Common myeloid progenitor, CD34-positive (primary cell): ENCODE measurements around the gene ACBD7. TPM values are rescaled to one million over a fixed set of nuclear protein-coding genes. Genes with fewer than 3 reads are reported as not detected.

Source experiments
- CTCF ChIA-PET: fragments of 350-600 bp; sonication (Branson Sonifier 250); formaldehyde crosslinking; loops from one replicate; lab custom pipeline; 2021; ENCODE audit warnings: antibody characterized with exemption; lab: Charles Lee
- POLR2A ChIA-PET: fragments of 350-600 bp; sonication (Branson Sonifier 250); formaldehyde crosslinking; loops from one replicate; lab custom pipeline; 2021; ENCODE audit warnings: antibody characterized with exemption; lab: Charles Lee
- DNase-seq, 3 donors: peaks; one replicate each; pipeline versions ENCODE4 v3.0.0 to v3.0.0-alpha.2; 2013
- H3K27ac ChIP-seq, 2 experiments: 1 replicate in 1 of 2; 2 replicates in 1 of 2; pipeline ENCODE4 v1.7.0; 2013; ENCODE audit warnings: inconsistent platforms in 2 of 2, low read length in 2 of 2, mild to moderate bottlenecking in 2 of 2, low read depth in 1 of 2, moderate library complexity in 1 of 2; ENCODE audit not compliant: severe bottlenecking in 2 of 2, insufficient read depth in 1 of 2, poor library complexity in 1 of 2
- H3K27me3 ChIP-seq, 5 experiments: replicated peaks in 2 of 5; 1 replicate in 3 of 5; 2 replicates in 2 of 5; pipeline versions ENCODE4 v1.6.1 to v1.7.0; 2013; ENCODE audit warnings: low read length in 4 of 5, mild to moderate bottlenecking in 2 of 5, moderate library complexity in 2 of 5, inconsistent platforms in 1 of 5; ENCODE audit not compliant: insufficient read depth in 5 of 5, control insufficient read depth in 4 of 5
- H3K36me3 ChIP-seq, 4 experiments: 1 replicate in 2 of 4; 2 replicates in 2 of 4; pipeline versions ENCODE4 v1.6.1 to v1.7.0; 2013; ENCODE audit warnings: low read length in 3 of 4, control low read depth in 1 of 4, mild to moderate bottlenecking in 1 of 4; ENCODE audit not compliant: control insufficient read depth in 4 of 4, insufficient read depth in 4 of 4
- H3K4me1 ChIP-seq, 4 experiments: 1 replicate in 3 of 4; 2 replicates in 1 of 4; pipeline versions ENCODE4 v1.6.1 to v1.7.1; 2013; ENCODE audit warnings: low read length in 3 of 4, mild to moderate bottlenecking in 3 of 4, control low read depth in 1 of 4, inconsistent platforms in 1 of 4, moderate library complexity in 1 of 4; ENCODE audit not compliant: control insufficient read depth in 4 of 4, insufficient read depth in 4 of 4; ENCODE audit errors: control extremely low read depth in 1 of 4
- H3K4me3 ChIP-seq, 7 experiments: 1 replicate in 4 of 7; 2 replicates in 3 of 7; pipeline versions ENCODE4 v1.5.1 to v1.7.0; 2013; ENCODE audit warnings: mild to moderate bottlenecking in 7 of 7, low read length in 6 of 7, moderate library complexity in 6 of 7, inconsistent platforms in 2 of 7, low read depth in 2 of 7, control low read depth in 1 of 7; ENCODE audit not compliant: insufficient read depth in 4 of 7, control insufficient read depth in 1 of 7; ENCODE audit errors: extremely low read depth in 1 of 7
- H3K9me3 ChIP-seq, 5 experiments: 1 replicate in 4 of 5; 2 replicates in 1 of 5; pipeline versions ENCODE4 v1.6.1 to v1.7.1; 2013; ENCODE audit warnings: low read length in 4 of 5, mild to moderate bottlenecking in 2 of 5, inconsistent platforms in 1 of 5, low read depth in 1 of 5, moderate library complexity in 1 of 5; ENCODE audit not compliant: control insufficient read depth in 4 of 5, insufficient read depth in 2 of 5; ENCODE audit errors: control extremely low read depth in 1 of 5
- WGBS: methylation state at CpG from one replicate; pipeline ENCODE4 v1.1.5; 2013; ENCODE audit not compliant: insufficient coverage; 5-methylcytosine and 5-hydroxymethylcytosine counted together
- polyA plus RNA-seq: library from polyadenylated mRNA; unstranded; fragments of 120-200 nt; gene quantifications from one replicate; pipeline ENCODE4 v1.2.1, GENCODE V29; 2013

The ACBD7 gene
- polyA plus RNA-seq = 2.5 TPM

- peaks cover 0 to 9% (median 5%) of the 10 kb centered on the region in 4 experiments for H3K4me1 ChIP-seq
- no peak within 1 kb of the TSS for H3K27ac ChIP-seq
- H3K9me3 ChIP-seq = no peaks in the 10 kb centered on the region
- WGBS = 0% methylated on average over 30 of the region's 63 CpGs
- peak within 1 kb of the TSS; percentile 37 to 83 (median 70) for H3K4me3 ChIP-seq
- ChIA-PET CTCF (no interaction called here), POLR2A (no interaction called here)
- H3K27me3 ChIP-seq = no peaks in the 10 kb centered on the region
- H3K36me3 ChIP-seq = no peaks in the 10 kb centered on the region
- DNase-seq = peak; percentile 79 to 91 (median 88)
These were observed at the start of gene ACBD7 for GRCh38 chr10:15088428-15089261. Gene ACBD7, minus strand, starts transcription at chr10:15088776. Its CDS starts 48 bp downstream, at chr10:15088728.

- H3K4me1 ChIP-seq = peaks cover 0 to 5% (median 2%) of the 10 kb centered on the region in 4 experiments
- CTCF ChIA-PET = no interaction called here
- no peaks in the 10 kb centered on the region for H3K27me3 ChIP-seq
- DNase-seq = no peak
- 100% methylated on average over 1 of the region's 1 CpG for WGBS
- POLR2A ChIA-PET = no interaction called here
- H3K36me3 ChIP-seq = peaks cover under 1 to 23% (median 6%) of the 10 kb centered on the region in 4 experiments
- H3K27ac ChIP-seq = no peak overlapping the region
- no peak overlapping the region for H3K4me3 ChIP-seq
- no peaks in the 10 kb centered on the region for H3K9me3 ChIP-seq
These were observed 49.1 kb upstream of the ACBD7 start for GRCh38 chr10:15137636-15138035.

- Histone ChIP-seq H3K36me3 (peaks cover 2 to 23% (median 7%) of the 10 kb centered on the region in 4 experiments), H3K27ac (no peak overlapping the region), H3K27me3 (no peaks in the 10 kb centered on the region), H3K4me1 (peaks cover 0 to 5% (median 2%) of the 10 kb centered on the region in 4 experiments), H3K9me3 (no peaks in the 10 kb centered on the region), H3K4me3 (no peak overlapping the region)
- ChIA-PET CTCF (no interaction called here), POLR2A (no interaction called here)
- DNase-seq = no peak
- 100% methylated on average over 3 of the region's 4 CpGs for WGBS
These were observed 48.4 kb upstream of the ACBD7 start for GRCh38 chr10:15137036-15137359.

GRCh38 chr10:15136129-15137035, 47.8 kb upstream of the ACBD7 start:
- peaks cover 2 to 23% (median 7%) of the 10 kb centered on the region in 4 experiments for H3K36me3 ChIP-seq
- DNase-seq = no peak
- H3K4me1 ChIP-seq = peaks cover 0 to under 1% (median 0%) of the 10 kb centered on the region in 4 experiments
- no peak overlapping the region for H3K4me3 ChIP-seq
- no peak overlapping the region for H3K27ac ChIP-seq
- 98% methylated on average over 8 of the region's 11 CpGs for WGBS
- no peaks in the 10 kb centered on the region for H3K27me3 ChIP-seq
- no peaks in the 10 kb centered on the region for H3K9me3 ChIP-seq
- POLR2A ChIA-PET = no interaction called here
- CTCF ChIA-PET = no interaction called here

- Histone ChIP-seq H3K9me3 (no peaks in the 10 kb centered on the region), H3K36me3 (peaks cover 3 to 17% (median 11%) of the 10 kb centered on the region in 4 experiments), H3K27ac (no peak overlapping the region), H3K27me3 (no peaks in the 10 kb centered on the region), H3K4me1 (no peaks in the 10 kb centered on the region), H3K4me3 (no peak overlapping the region)
- ChIA-PET CTCF (no interaction called here), POLR2A (no interaction called here)
- DNase-seq = no peak
- 100% methylated on average over 1 of the region's 5 CpGs for WGBS
These were observed 42.8 kb upstream of the ACBD7 start for GRCh38 chr10:15131330-15131729.

- no peak for DNase-seq
- 100% methylated on average over 1 of the region's 3 CpGs for WGBS
- H3K9me3 ChIP-seq = no peaks in the 10 kb centered on the region
- peaks cover 2 to 14% (median 7%) of the 10 kb centered on the region in 4 experiments for H3K36me3 ChIP-seq
- H3K27me3 ChIP-seq = no peaks in the 10 kb centered on the region
- no peaks in the 10 kb centered on the region for H3K4me1 ChIP-seq
- CTCF ChIA-PET = interaction anchor here (1.0 to 1.4 kb wide), 2 partner anchors 19 to 42 kb away, joined by 3 to 4 read pairs; no protein-coding TSS in a partner anchor
- no peak overlapping the region for H3K27ac ChIP-seq
- POLR2A ChIA-PET = no interaction called here
- no peak overlapping the region for H3K4me3 ChIP-seq
These were observed 36.3 kb upstream of the ACBD7 start for GRCh38 chr10:15124908-15125307.
